Vagina (tissue), 2 donors: ENCODE results near the gene COX7A2L. TPM values are rescaled to one million over a fixed set of nuclear protein-coding genes. Genes with fewer than 3 reads are reported as not detected.

Source experiments
- DNase-seq, 2 donors: peaks; one replicate each; pipeline ENCODE4 v3.0.0-alpha.2; 2017; ENCODE audit errors: extremely low spot score in 2 of 2
- H3K27ac ChIP-seq: fragments of 200-600 bp; sonication (generic); one replicate; pipeline ENCODE4 v1.5.1; 2019
- H3K27me3 ChIP-seq: fragments of 200-600 bp; sonication (generic); one replicate; pipeline ENCODE4 v1.5.1; 2019
- H3K36me3 ChIP-seq, 2 donors: fragments of 200-600 bp; sonication (generic); one replicate each; pipeline ENCODE4 v1.5.1; 2017 to 2019
- H3K4me1 ChIP-seq: fragments of 200-600 bp; sonication (generic); one replicate; pipeline ENCODE4 v1.5.1; 2019
- H3K4me3 ChIP-seq, 2 donors: fragments of 200-600 bp; sonication (generic); 1 replicate in 1 of 2; 2 replicates in 1 of 2; pipeline ENCODE4 v1.5.1; 2016 to 2019
- H3K9me3 ChIP-seq: fragments of 200-600 bp; sonication (generic); one replicate; pipeline ENCODE4 v1.5.1; 2019
- CTCF ChIP-seq, 3 experiments: fragments of 450-650 bp in 2 of 3; fragments of 200-600 bp in 1 of 3; sonication (generic) in 1 of 3; IDR thresholded peaks; one replicate each; pipeline ENCODE4 v1.5.1; 2017 to 2019; ENCODE audit warnings: antibody characterized with exemption in 3 of 3, mild to moderate bottlenecking in 2 of 3, moderate library complexity in 2 of 3
- POLR2A ChIP-seq, 2 donors: fragments of 450-650 bp; IDR thresholded peaks; one replicate each; pipeline ENCODE4 v1.6.1; 2017; ENCODE audit warnings: antibody characterized with exemption in 2 of 2, mild to moderate bottlenecking in 2 of 2, moderate library complexity in 2 of 2
- POLR2AphosphoS5 ChIP-seq, 2 donors: sonication (generic); formaldehyde crosslinking; IDR thresholded peaks; one replicate each; pipeline ENCODE4 v1.9.0; 2017; ENCODE audit warnings: antibody characterized with exemption in 2 of 2, mild to moderate bottlenecking in 2 of 2, low read depth in 1 of 2; ENCODE audit not compliant: insufficient read depth in 1 of 2
- intact Hi-C: fragments of 100-400 bp; cut with DNase I; formaldehyde crosslinking; loops from one replicate; pipeline ENCODE4 v1.15.1; 2023
- total RNA-seq: library from RNA; depleted of rRNA; stranded (reverse); fragments of >200 nt; gene quantifications from one replicate; pipeline ENCODE4 v1.2.3, GENCODE V29; 2016

Gene COX7A2L
- total RNA-seq, 1 donor from 2014 or later, result 83.2 TPM

GRCh38 chr2:42364658-42365057, 3.6 kb upstream of the COX7A2L start:
- intact Hi-C loops, result no loop called here

GRCh38 chr2:42363413-42363812, 2.4 kb upstream of the COX7A2L start:
- intact Hi-C loops, result no loop called here
- H3K4me1 ChIP-seq, result peaks cover 38% of the 10 kb centered on the region
- H3K27me3 ChIP-seq, result no peaks in the 10 kb centered on the region
- no peaks in the 10 kb centered on the region for H3K9me3 ChIP-seq
- DNase-seq, result peak in 1 of 2 donors; percentile 2
- H3K36me3 ChIP-seq, result no peaks in the 10 kb centered on the region
- no peak overlapping the region for H3K27ac ChIP-seq
- H3K4me3 ChIP-seq, result no peak overlapping the region
- TF ChIP-seq CTCF (IDR thresholded peaks at IDR 0.05) (no peak), POLR2A (IDR thresholded peaks at IDR 0.05) (no peak), POLR2AphosphoS5 (IDR thresholded peaks at IDR 0.05; ENCODE audit: insufficient read depth in 1 of 2, low read depth in 1 of 2) (no peak)

More at GRCh38 chr2:42364658-42365057, 3.6 kb upstream of the COX7A2L start:
- Histone ChIP-seq H3K9me3 (no peaks in the 10 kb centered on the region), H3K4me3 (no peak overlapping the region), H3K36me3 (no peaks in the 10 kb centered on the region), H3K27me3 (no peaks in the 10 kb centered on the region), H3K27ac (no peak overlapping the region), H3K4me1 (peaks cover 26% of the 10 kb centered on the region)
- no peak for TF ChIP-seq POLR2A (IDR thresholded peaks at IDR 0.05)
- TF ChIP-seq CTCF (IDR thresholded peaks at IDR 0.05), result no peak
- TF ChIP-seq POLR2AphosphoS5 (IDR thresholded peaks at IDR 0.05; ENCODE audit: insufficient read depth in 1 of 2, low read depth in 1 of 2), result no peak
- peak in 1 of 2 donors; percentile 3 for DNase-seq

GRCh38 chr2:42361728-42362283, 789 bp upstream of the COX7A2L start:
- Histone ChIP-seq H3K36me3 (no peaks in the 10 kb centered on the region), H3K27me3 (no peaks in the 10 kb centered on the region), H3K27ac (peak overlapping the region; percentile 40), H3K9me3 (no peaks in the 10 kb centered on the region), H3K4me3 (peak overlapping the region; percentile 54 to 91), H3K4me1 (peaks cover 42% of the 10 kb centered on the region)
- TF ChIP-seq POLR2A (IDR thresholded peaks at IDR 0.05) (no peak), POLR2AphosphoS5 (IDR thresholded peaks at IDR 0.05; ENCODE audit: insufficient read depth in 1 of 2, low read depth in 1 of 2) (no peak), CTCF (IDR thresholded peaks at IDR 0.05) (no peak)
- no peak for DNase-seq
- intact Hi-C loops, result no loop called here

- H3K9me3 ChIP-seq, result no peaks in the 10 kb centered on the region
- H3K4me1 ChIP-seq, result peaks cover 52% of the 10 kb centered on the region
- H3K27ac ChIP-seq, result peak overlapping the region; percentile 94
- peak overlapping the region; percentile 54 to 91 for H3K4me3 ChIP-seq
- intact Hi-C loops, result no loop called here
- DNase-seq, result no peak
- no peaks in the 10 kb centered on the region for H3K36me3 ChIP-seq
- TF ChIP-seq POLR2A (IDR thresholded peaks at IDR 0.05) (no peak), CTCF (IDR thresholded peaks at IDR 0.05) (no peak), POLR2AphosphoS5 (IDR thresholded peaks at IDR 0.05; ENCODE audit: insufficient read depth in 1 of 2, low read depth in 1 of 2) (no peak)
- no peaks in the 10 kb centered on the region for H3K27me3 ChIP-seq
Observed at GRCh38 chr2:42360493-42360889, 526 bp downstream of the COX7A2L start.

GRCh38 chr2:42359965-42360483, 993 bp downstream of the COX7A2L start:
- intact Hi-C loops, result loop anchor here (10.0 kb wide), 1 partner anchor 255 kb away; no protein-coding TSS in a partner anchor
- TF ChIP-seq POLR2A (IDR thresholded peaks at IDR 0.05) (no peak), CTCF (IDR thresholded peaks at IDR 0.05) (no peak), POLR2AphosphoS5 (IDR thresholded peaks at IDR 0.05; ENCODE audit: insufficient read depth in 1 of 2, low read depth in 1 of 2) (no peak)

More at GRCh38 chr2:42359965-42360483, 993 bp downstream of the COX7A2L start:
- Histone ChIP-seq H3K4me1 (peaks cover 52% of the 10 kb centered on the region), H3K9me3 (no peaks in the 10 kb centered on the region), H3K36me3 (no peaks in the 10 kb centered on the region), H3K27ac (peak overlapping the region; percentile 94), H3K4me3 (peak overlapping the region; percentile 54 to 91), H3K27me3 (no peaks in the 10 kb centered on the region)
- peak in 1 of 2 donors; percentile 72 for DNase-seq
